ENCODE data around the gene ANKRD23. TPM values are rescaled to one million over a fixed set of nuclear protein-coding genes. Genes with fewer than 3 reads are reported as not detected.
A peak's percentile ranks its signal among the peaks of the same experiment; 100 is the strongest.

The ANKRD23 gene
- total RNA-seq, 3 donors from 2014 or later (not counting 1 experiment from before 2014, with no cell fraction given), result 8.3 to 11.2 (median 10.1) TPM

DNA sequence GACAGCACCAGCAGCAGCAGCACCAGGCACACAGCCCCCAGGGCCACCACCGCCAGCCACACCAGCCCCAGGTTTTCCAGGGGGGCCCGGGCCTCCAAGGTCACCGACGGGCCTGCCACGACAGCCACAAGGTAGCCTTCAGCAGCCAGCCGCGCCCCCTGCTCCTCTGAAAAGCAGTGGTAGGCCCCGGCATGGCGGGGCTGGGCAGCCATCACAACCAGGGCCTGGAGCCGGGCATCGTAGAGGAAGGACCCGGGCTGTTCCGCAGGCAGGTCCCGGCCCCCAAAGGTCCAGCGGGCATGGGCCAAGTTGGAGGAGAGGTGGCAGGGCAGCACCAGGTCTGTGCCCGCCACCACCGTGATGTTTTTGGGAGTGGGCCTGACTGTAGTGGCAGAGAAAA, 17.3 kb upstream of the ANKRD23 start:
- H3K36me3 Mint-ChIP-seq, result peaks cover 4% of the 10 kb centered on the region
- no peak for DNase-seq
- no peak overlapping the region for H3K4me3 ChIP-seq (ENCODE audit: low read length)
- 97% methylated on average over 17 of the region's 17 CpGs for WGBS (ENCODE audit: insufficient coverage)
- peaks cover 42 to 54% of the 10 kb centered on the region in 2 donors for H3K4me1 Mint-ChIP-seq
- peaks cover 62% of the 10 kb centered on the region for H3K4me1 ChIP-seq (ENCODE audit: control insufficient read depth, insufficient read depth, low read length)
- no peaks in the 10 kb centered on the region for H3K9me3 ChIP-seq (ENCODE audit: control insufficient read depth, insufficient read depth, low read length)
- H3K9me3 Mint-ChIP-seq, result no peaks in the 10 kb centered on the region
- ATAC-seq, result no peak
- no peak overlapping the region for H3K4me3 Mint-ChIP-seq
- no peak overlapping the region for H3K27ac ChIP-seq (ENCODE audit: low read length)
- TF ChIP-seq, protein P1, sequence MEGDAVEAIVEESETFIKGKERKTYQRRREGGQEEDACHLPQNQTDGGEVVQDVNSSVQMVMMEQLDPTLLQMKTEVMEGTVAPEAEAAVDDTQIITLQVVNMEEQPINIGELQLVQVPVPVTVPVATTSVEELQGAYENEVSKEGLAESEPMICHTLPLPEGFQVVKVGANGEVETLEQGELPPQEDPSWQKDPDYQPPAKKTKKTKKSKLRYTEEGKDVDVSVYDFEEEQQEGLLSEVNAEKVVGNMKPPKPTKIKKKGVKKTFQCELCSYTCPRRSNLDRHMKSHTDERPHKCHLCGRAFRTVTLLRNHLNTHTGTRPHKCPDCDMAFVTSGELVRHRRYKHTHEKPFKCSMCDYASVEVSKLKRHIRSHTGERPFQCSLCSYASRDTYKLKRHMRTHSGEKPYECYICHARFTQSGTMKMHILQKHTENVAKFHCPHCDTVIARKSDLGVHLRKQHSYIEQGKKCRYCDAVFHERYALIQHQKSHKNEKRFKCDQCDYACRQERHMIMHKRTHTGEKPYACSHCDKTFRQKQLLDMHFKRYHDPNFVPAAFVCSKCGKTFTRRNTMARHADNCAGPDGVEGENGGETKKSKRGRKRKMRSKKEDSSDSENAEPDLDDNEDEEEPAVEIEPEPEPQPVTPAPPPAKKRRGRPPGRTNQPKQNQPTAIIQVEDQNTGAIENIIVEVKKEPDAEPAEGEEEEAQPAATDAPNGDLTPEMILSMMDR (IDR thresholded peaks at IDR 0.05), result no peak
- intact Hi-C loops (cut with micrococcal nuclease), result no loop called here
- no peaks in the 10 kb centered on the region for H3K27me3 Mint-ChIP-seq (ENCODE audit: low read depth in 2 of 2)
- peaks cover 55% of the 10 kb centered on the region for H3K36me3 ChIP-seq (ENCODE audit: control insufficient read depth, insufficient read depth, low read length)
- no peak overlapping the region for H3K27ac Mint-ChIP-seq
- no peaks in the 10 kb centered on the region for H3K27me3 ChIP-seq (ENCODE audit: control insufficient read depth, insufficient read depth, low read length)

DNA sequence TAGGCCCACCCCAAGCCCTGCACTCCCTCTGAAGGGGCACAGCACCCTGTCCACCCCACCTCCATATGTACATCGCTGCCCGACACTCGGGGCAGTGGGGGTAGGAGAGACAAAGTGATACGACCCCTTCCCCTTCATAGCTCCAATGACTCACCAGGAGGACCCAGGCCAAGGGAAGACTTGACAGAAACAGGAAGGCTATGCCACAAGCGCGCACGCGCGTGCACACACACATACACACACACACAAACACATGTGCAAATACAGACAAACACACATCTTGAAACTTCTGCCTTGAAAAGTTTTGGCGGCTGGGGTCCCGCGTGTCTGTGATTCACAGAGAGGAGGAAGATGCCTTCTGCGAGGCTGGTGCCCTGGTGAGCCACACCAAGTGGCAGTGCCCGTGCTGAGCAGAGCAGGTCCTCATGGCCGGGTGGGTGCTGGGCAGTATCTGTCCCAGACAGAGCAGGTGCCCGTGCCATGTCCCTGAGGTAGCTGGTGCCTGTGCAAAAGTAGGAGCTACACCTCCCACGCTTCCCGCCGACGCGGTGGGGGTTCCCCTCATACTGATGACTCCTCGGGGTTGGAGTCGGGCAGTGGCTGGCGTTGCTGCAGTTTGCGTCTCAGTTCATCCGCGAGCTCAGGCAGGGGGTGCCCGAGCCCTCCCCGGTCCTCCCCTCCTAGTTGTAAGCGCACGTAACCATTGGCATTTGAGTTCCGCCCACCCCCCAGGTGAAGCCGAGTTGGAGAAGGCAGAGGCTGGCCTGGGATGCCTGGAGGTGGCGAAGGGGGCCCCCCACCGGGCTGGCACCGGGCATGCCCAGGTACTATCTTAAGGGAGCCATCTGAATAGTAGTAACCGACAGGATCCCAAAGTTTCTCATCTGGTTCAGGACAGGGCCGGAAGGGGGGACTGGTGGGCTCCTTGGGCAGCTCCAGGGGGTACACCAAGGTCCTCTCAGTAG, 16.5 kb upstream of the ANKRD23 start:
- H3K4me3 Mint-ChIP-seq, result no peak overlapping the region

DNA sequence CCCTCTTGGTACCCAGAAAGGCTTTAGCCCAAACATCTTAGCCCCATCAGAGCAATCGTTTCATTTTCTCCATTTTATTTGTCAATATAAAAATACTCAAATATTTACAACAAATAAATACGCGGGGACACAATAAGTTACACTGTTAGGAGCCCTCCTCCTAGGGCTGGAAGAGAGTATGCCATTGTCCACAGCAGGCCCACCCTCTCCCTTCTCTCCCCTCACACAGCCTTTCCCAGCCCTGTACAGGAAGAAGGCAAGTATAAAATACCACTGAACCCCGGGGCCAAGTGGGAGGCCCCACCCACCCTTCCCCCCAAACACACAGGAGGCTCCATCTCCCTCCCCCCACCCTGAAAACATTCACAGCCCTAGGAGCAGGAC, 15.9 kb upstream of the ANKRD23 start:
- TF ChIP-seq, protein P1 (IDR thresholded peaks at IDR 0.05), result no peak
- no peaks in the 10 kb centered on the region for H3K9me3 ChIP-seq (ENCODE audit: control insufficient read depth, insufficient read depth, low read length)
- H3K27me3 Mint-ChIP-seq (ENCODE audit: low read depth in 2 of 2), result no peaks in the 10 kb centered on the region
- peaks cover 41% of the 10 kb centered on the region for H3K36me3 ChIP-seq (ENCODE audit: control insufficient read depth, insufficient read depth, low read length)
- H3K4me1 ChIP-seq (ENCODE audit: control insufficient read depth, insufficient read depth, low read length), result peaks cover 48% of the 10 kb centered on the region
- intact Hi-C loops (cut with micrococcal nuclease), result loop anchor here (5.0 to 10.0 kb wide), 2 partner anchors 42 to 255 kb away; partner anchors contain the start of genes ANKRD36 and CNNM3
- H3K27ac Mint-ChIP-seq, result peak overlapping the region; percentile 77 to 81
- DNase-seq, result peak in 1 of 2 donors; percentile 7
- H3K9me3 Mint-ChIP-seq, result no peaks in the 10 kb centered on the region
- 64% methylated on average over 4 of the region's 4 CpGs for WGBS (ENCODE audit: insufficient coverage)
- H3K27ac ChIP-seq (ENCODE audit: low read length), result no peak overlapping the region
- no peak for ATAC-seq
- H3K27me3 ChIP-seq (ENCODE audit: control insufficient read depth, insufficient read depth, low read length), result no peaks in the 10 kb centered on the region
- H3K4me3 ChIP-seq (ENCODE audit: low read length), result no peak overlapping the region
- H3K4me1 Mint-ChIP-seq, result peaks cover 40 to 52% of the 10 kb centered on the region in 2 donors
- no peak overlapping the region for H3K4me3 Mint-ChIP-seq
- peaks cover 4% of the 10 kb centered on the region for H3K36me3 Mint-ChIP-seq

More for the DNA sequence above, 16.5 kb upstream of the ANKRD23 start:
- no peak overlapping the region for H3K27ac ChIP-seq (ENCODE audit: low read length)
- no peak for ATAC-seq
- no peaks in the 10 kb centered on the region for H3K27me3 Mint-ChIP-seq (ENCODE audit: low read depth in 2 of 2)
- no peaks in the 10 kb centered on the region for H3K9me3 ChIP-seq (ENCODE audit: control insufficient read depth, insufficient read depth, low read length)
- peak overlapping the region; percentile 29 to 73 for H3K27ac Mint-ChIP-seq
- peaks cover 35 to 48% of the 10 kb centered on the region in 2 donors for H3K4me1 Mint-ChIP-seq
- H3K27me3 ChIP-seq (ENCODE audit: control insufficient read depth, insufficient read depth, low read length), result no peaks in the 10 kb centered on the region
- intact Hi-C loops (cut with micrococcal nuclease), result no loop called here
- H3K36me3 ChIP-seq (ENCODE audit: control insufficient read depth, insufficient read depth, low read length), result peaks cover 48% of the 10 kb centered on the region
- H3K4me3 ChIP-seq (ENCODE audit: low read length), result no peak overlapping the region
- peak in 1 of 2 donors; percentile 52 for DNase-seq
- peaks cover 54% of the 10 kb centered on the region for H3K4me1 ChIP-seq (ENCODE audit: control insufficient read depth, insufficient read depth, low read length)
- H3K36me3 Mint-ChIP-seq, result peaks cover 4% of the 10 kb centered on the region
- WGBS (ENCODE audit: insufficient coverage), result 83% methylated on average over 38 of the region's 38 CpGs
- TF ChIP-seq, protein P1 (IDR thresholded peaks at IDR 0.05), result no peak
- no peaks in the 10 kb centered on the region for H3K9me3 Mint-ChIP-seq

All from natural killer cell (primary cell).